GM23338 (cell line): Measurements from ENCODE around the gene KLC4. TPM values are rescaled to one million over a fixed set of nuclear protein-coding genes. Genes with fewer than 3 reads are reported as not detected.
A peak's percentile ranks its signal among the peaks of the same experiment; 100 is the strongest.

ENCODE experiments used
- ATAC-seq: fragments of 200-7000 bp; cut with Tn5 transposase; 3 replicates; pipeline ENCODE4 v1.9.1; 2020
- DNase-seq: peaks from one replicate; pipeline ENCODE4 v3.0.0-alpha.2; 2015; ENCODE audit warnings: low spot score
- H2AFZ ChIP-seq: fragments of 200-600 bp; sonication (generic); 2 replicates; pipeline ENCODE4 v1.8.0; 2016; ENCODE audit warnings: antibody characterized with exemption, mild to moderate bottlenecking, moderate library complexity
- H3F3A ChIP-seq: fragments of 200-600 bp; sonication (generic); replicated peaks from 2 replicates; pipeline ENCODE4 v1.8.0; 2017; ENCODE audit warnings: antibody characterized with exemption, mixed run types, low read depth
- H3K27ac ChIP-seq: fragments of 200-600 bp; sonication (generic); 2 replicates; pipeline ENCODE4 v1.6.1; 2016; ENCODE audit warnings: low read depth
- H3K27me3 ChIP-seq: fragments of 200-600 bp; sonication (generic); 2 replicates; pipeline ENCODE4 v1.8.0; 2016; ENCODE audit warnings: mild to moderate bottlenecking, mixed run types, moderate library complexity; ENCODE audit not compliant: insufficient read depth
- H3K36me3 ChIP-seq: fragments of 200-600 bp; sonication (generic); 2 replicates; pipeline ENCODE4 v1.8.0; 2016; ENCODE audit warnings: mild to moderate bottlenecking; ENCODE audit not compliant: insufficient read depth
- H3K4me1 ChIP-seq: fragments of 200-600 bp; sonication (generic); 2 replicates; pipeline ENCODE4 v1.8.0; 2016; ENCODE audit warnings: mild to moderate bottlenecking, moderate library complexity; ENCODE audit not compliant: insufficient read depth
- H3K4me2 ChIP-seq: fragments of 200-600 bp; sonication (generic); 2 replicates; pipeline ENCODE4 v1.7.1; 2017; ENCODE audit warnings: mixed run types
- H3K4me3 ChIP-seq: fragments of 200-600 bp; sonication (generic); 2 replicates; pipeline ENCODE4 v1.6.1; 2016; ENCODE audit warnings: mixed run types
- H3K79me2 ChIP-seq: fragments of 200-600 bp; sonication (generic); replicated peaks from 2 replicates; pipeline ENCODE4 v1.8.0; 2017; ENCODE audit warnings: mild to moderate bottlenecking; ENCODE audit not compliant: insufficient read depth
- H3K9me2 ChIP-seq: fragments of 200-600 bp; sonication (generic); 2 replicates; pipeline ENCODE4 v1.8.0; 2017; ENCODE audit not compliant: insufficient read depth
- H4K20me1 ChIP-seq: fragments of 200-600 bp; sonication (generic); replicated peaks from 2 replicates; pipeline ENCODE4 v1.8.0; 2017; ENCODE audit warnings: mild to moderate bottlenecking; ENCODE audit not compliant: insufficient read depth
- H3K27ac Mint-ChIP-seq: 2 replicates; pipeline ENCODE4 v1.8.0; 2020; ENCODE audit warnings: inconsistent platforms, mild to moderate bottlenecking, moderate library complexity, mixed read lengths
- H3K27me3 Mint-ChIP-seq: 3 replicates; pipeline ENCODE4 v1.8.0; 2022; ENCODE audit warnings: low read depth, mild to moderate bottlenecking, moderate library complexity, mixed read lengths, inconsistent platforms; ENCODE audit not compliant: insufficient read depth, poor library complexity
- H3K36me3 Mint-ChIP-seq: 3 replicates; pipeline ENCODE4 v1.8.0; 2021; ENCODE audit warnings: low read depth, mild to moderate bottlenecking, inconsistent platforms, moderate library complexity, mixed read lengths
- H3K4me1 Mint-ChIP-seq: 3 replicates; pipeline ENCODE4 v1.8.0; 2020; ENCODE audit warnings: mild to moderate bottlenecking, inconsistent platforms, mixed read lengths
- H3K4me3 Mint-ChIP-seq: 3 replicates; pipeline ENCODE4 v1.8.0; 2021; ENCODE audit warnings: moderate library complexity, mild to moderate bottlenecking, inconsistent platforms, mixed read lengths
- H3K9me3 Mint-ChIP-seq: 3 replicates; pipeline ENCODE4 v1.8.0; 2020; ENCODE audit warnings: moderate library complexity, mild to moderate bottlenecking, inconsistent platforms, mixed read lengths
- CREB1 ChIP-seq: fragments of 250-450 bp; sonication (Bioruptor Pico); IDR thresholded peaks from 2 replicates; pipeline ENCODE4 v1.5.0; 2020; ENCODE audit warnings: low read depth, mild to moderate bottlenecking, moderate library complexity
- EZH2phosphoT487 ChIP-seq: fragments of 200-600 bp; sonication (generic); IDR thresholded peaks from one replicate; pipeline ENCODE4 v1.8.1; 2018; ENCODE audit warnings: antibody characterized with exemption; ENCODE audit not compliant: unreplicated experiment
- POLR2AphosphoS5 ChIP-seq: IDR thresholded peaks from 2 replicates; pipeline ENCODE4 v1.6.1; 2016; ENCODE audit warnings: antibody characterized with exemption, low read depth
- ZNF114 ChIP-seq: fragments of 250-450 bp; sonication (Bioruptor Pico); IDR thresholded peaks from 2 replicates; pipeline ENCODE4 v1.5.0; 2020; ENCODE audit warnings: mild to moderate bottlenecking, moderate library complexity
- polyA plus RNA-seq: library from polyadenylated mRNA; unstranded; fragments of >200 nt; fragmentation: Nextera tagmentation; extraction: Ambion mirVana; gene quantifications from 2 replicates; pipeline ENCODE4 v1.2.1, GENCODE V29; 2016
- total RNA-seq: library from RNA; depleted of rRNA; stranded (reverse); fragments of >200 nt; shearing (Covaris generic); gene quantifications from 2 replicates; pipeline ENCODE4 v1.2.3, GENCODE V29; 2014
- TF ChIP-seq, protein P1 (sequence below): fragments of 250-450 bp; sonication (Bioruptor Pico); IDR thresholded peaks from 2 replicates; pipeline ENCODE4 v1.5.0; 2020; ENCODE audit warnings: mild to moderate bottlenecking, moderate library complexity
- TF ChIP-seq, protein P2 (sequence below): IDR thresholded peaks from 2 replicates; pipeline ENCODE4 v1.6.1; 2016; ENCODE audit warnings: antibody characterized with exemption

KLC4 gene
- total and polyA plus RNA-seq, 2 experiments from 2014 or later: 14.9 to 17.4 TPM

DNA sequence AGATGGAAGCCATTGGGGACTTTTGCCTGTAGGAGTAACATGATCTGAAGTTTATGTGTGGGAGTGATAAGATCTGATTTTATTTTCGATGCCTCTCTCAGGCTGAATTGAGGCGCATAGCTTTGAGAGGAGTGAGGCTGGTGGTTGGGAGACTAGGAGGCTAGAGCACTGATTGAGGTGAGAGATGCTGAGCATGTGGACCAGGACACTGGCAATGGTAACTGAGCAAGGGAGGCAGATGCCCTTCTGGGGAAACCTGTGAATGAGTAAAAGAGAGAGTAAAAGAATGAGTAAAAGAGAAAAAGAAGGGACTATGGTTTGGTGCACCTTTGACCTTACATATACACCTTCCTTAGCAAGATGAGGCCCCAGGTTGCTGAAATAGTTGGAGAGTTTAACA is 35.0 kb upstream of the KLC4 start (continued):
- TF ChIP-seq, protein P1, sequence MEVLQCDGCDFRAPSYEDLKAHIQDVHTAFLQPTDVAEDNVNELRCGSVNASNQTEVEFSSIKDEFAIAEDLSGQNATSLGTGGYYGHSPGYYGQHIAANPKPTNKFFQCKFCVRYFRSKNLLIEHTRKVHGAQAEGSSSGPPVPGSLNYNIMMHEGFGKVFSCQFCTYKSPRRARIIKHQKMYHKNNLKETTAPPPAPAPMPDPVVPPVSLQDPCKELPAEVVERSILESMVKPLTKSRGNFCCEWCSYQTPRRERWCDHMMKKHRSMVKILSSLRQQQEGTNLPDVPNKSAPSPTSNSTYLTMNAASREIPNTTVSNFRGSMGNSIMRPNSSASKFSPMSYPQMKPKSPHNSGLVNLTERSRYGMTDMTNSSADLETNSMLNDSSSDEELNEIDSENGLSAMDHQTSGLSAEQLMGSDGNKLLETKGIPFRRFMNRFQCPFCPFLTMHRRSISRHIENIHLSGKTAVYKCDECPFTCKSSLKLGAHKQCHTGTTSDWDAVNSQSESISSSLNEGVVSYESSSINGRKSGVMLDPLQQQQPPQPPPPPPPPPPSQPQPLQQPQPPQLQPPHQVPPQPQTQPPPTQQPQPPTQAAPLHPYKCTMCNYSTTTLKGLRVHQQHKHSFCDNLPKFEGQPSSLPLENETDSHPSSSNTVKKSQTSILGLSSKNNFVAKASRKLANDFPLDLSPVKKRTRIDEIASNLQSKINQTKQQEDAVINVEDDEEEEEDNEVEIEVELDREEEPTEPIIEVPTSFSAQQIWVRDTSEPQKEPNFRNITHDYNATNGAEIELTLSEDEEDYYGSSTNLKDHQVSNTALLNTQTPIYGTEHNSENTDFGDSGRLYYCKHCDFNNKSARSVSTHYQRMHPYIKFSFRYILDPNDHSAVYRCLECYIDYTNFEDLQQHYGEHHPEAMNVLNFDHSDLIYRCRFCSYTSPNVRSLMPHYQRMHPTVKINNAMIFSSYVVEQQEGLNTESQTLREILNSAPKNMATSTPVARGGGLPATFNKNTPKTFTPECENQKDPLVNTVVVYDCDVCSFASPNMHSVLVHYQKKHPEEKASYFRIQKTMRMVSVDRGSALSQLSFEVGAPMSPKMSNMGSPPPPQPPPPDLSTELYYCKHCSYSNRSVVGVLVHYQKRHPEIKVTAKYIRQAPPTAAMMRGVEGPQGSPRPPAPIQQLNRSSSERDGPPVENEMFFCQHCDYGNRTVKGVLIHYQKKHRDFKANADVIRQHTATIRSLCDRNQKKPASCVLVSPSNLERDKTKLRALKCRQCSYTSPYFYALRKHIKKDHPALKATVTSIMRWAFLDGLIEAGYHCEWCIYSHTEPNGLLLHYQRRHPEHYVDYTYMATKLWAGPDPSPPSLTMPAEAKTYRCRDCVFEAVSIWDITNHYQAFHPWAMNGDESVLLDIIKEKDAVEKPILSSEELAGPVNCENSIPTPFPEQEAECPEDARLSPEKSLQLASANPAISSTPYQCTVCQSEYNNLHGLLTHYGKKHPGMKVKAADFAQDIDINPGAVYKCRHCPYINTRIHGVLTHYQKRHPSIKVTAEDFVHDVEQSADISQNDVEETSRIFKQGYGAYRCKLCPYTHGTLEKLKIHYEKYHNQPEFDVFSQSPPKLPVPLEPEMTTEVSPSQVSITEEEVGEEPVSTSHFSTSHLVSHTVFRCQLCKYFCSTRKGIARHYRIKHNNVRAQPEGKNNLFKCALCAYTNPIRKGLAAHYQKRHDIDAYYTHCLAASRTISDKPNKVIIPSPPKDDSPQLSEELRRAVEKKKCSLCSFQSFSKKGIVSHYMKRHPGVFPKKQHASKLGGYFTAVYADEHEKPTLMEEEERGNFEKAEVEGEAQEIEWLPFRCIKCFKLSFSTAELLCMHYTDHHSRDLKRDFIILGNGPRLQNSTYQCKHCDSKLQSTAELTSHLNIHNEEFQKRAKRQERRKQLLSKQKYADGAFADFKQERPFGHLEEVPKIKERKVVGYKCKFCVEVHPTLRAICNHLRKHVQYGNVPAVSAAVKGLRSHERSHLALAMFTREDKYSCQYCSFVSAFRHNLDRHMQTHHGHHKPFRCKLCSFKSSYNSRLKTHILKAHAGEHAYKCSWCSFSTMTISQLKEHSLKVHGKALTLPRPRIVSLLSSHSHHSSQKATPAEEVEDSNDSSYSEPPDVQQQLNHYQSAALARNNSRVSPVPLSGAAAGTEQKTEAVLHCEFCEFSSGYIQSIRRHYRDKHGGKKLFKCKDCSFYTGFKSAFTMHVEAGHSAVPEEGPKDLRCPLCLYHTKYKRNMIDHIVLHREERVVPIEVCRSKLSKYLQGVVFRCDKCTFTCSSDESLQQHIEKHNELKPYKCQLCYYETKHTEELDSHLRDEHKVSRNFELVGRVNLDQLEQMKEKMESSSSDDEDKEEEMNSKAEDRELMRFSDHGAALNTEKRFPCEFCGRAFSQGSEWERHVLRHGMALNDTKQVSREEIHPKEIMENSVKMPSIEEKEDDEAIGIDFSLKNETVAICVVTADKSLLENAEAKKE: no peak
- TF ChIP-seq ZNF114 (no peak), CREB1 (no peak), EZH2phosphoT487 (no peak), POLR2AphosphoS5 (no peak)
- TF ChIP-seq, protein P2, sequence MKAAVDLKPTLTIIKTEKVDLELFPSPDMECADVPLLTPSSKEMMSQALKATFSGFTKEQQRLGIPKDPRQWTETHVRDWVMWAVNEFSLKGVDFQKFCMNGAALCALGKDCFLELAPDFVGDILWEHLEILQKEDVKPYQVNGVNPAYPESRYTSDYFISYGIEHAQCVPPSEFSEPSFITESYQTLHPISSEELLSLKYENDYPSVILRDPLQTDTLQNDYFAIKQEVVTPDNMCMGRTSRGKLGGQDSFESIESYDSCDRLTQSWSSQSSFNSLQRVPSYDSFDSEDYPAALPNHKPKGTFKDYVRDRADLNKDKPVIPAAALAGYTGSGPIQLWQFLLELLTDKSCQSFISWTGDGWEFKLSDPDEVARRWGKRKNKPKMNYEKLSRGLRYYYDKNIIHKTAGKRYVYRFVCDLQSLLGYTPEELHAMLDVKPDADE: no peak

GRCh38 chr6:43026365-43026764 is 33.1 kb upstream of the KLC4 start:
- H2AFZ ChIP-seq: no peak overlapping the region
- no peak overlapping the region for H3K4me3 ChIP-seq
- H3K27ac Mint-ChIP-seq: no peak overlapping the region
- peaks cover 84% of the 10 kb centered on the region for H3K36me3 Mint-ChIP-seq
- no peaks in the 10 kb centered on the region for H3K4me1 Mint-ChIP-seq
- H3K4me2 ChIP-seq: no peak overlapping the region
- peaks cover 39% of the 10 kb centered on the region for H3F3A ChIP-seq
- H3K27ac ChIP-seq: no peak overlapping the region
- DNase-seq (no peak), ATAC-seq (no peak)
- H3K9me3 Mint-ChIP-seq: no peaks in the 10 kb centered on the region; the same call in 1 of the 3 replicates
- H4K20me1 ChIP-seq: peaks cover 21% of the 10 kb centered on the region
- no peaks in the 10 kb centered on the region for H3K27me3 ChIP-seq
- peaks cover 32% of the 10 kb centered on the region for H3K79me2 ChIP-seq
- TF ChIP-seq POLR2AphosphoS5 (no peak), EZH2phosphoT487 (peak; percentile 38)
- H3K9me2 ChIP-seq: no peaks in the 10 kb centered on the region
- H3K4me1 ChIP-seq: no peaks in the 10 kb centered on the region
- no peak overlapping the region for H3K4me3 Mint-ChIP-seq
- peaks cover 2% of the 10 kb centered on the region for H3K27me3 Mint-ChIP-seq
- peaks cover 55% of the 10 kb centered on the region for H3K36me3 ChIP-seq
